K562 (cell line): ENCODE measurements around the gene STK4. TPM values are rescaled to one million over a fixed set of nuclear protein-coding genes. Genes with fewer than 3 reads are reported as not detected.

Experiments used
- BCLAF1 ChIP-seq, 2 experiments: fragments of 450-650 bp in 1 of 2; IDR thresholded peaks; 2 replicates each; pipeline ENCODE4 v1.6.1; 2011 to 2017; ENCODE audit warnings: low read depth in 2 of 2, antibody characterized with exemption in 1 of 2, borderline replicate concordance in 1 of 2, low read length in 1 of 2, mild to moderate bottlenecking in 1 of 2, mixed read lengths in 1 of 2; ENCODE audit not compliant: control insufficient read depth in 1 of 2
- FOXK2 ChIP-seq, 2 experiments: fragments of 450-650 bp; IDR thresholded peaks in 1 of 2; conservative IDR thresholded peaks in 1 of 2; 2 replicates each; pipeline ENCODE4 v1.6.1; 2016; ENCODE audit warnings: low read depth in 2 of 2, mild to moderate bottlenecking in 1 of 2
- MCM7 ChIP-seq, 2 experiments: fragments of 450-650 bp; IDR thresholded peaks; 2 replicates each; pipeline ENCODE4 v1.6.1; 2016 to 2018
- PTBP1 ChIP-seq: fragments of 200-400 bp; formaldehyde crosslinking; IDR thresholded peaks from 2 replicates; pipeline ENCODE4 v1.6.1; 2017; ENCODE audit warnings: low read depth, low read length
- TARDBP ChIP-seq: fragments of 450-650 bp; IDR thresholded peaks from 2 replicates; pipeline ENCODE4 v1.6.1; 2016
- ZNF253 ChIP-seq: fragments of 250-450 bp; sonication (Bioruptor Pico); conservative IDR thresholded peaks from 2 replicates; pipeline ENCODE4 v1.6.1; 2021; ENCODE audit warnings: mild to moderate bottlenecking
- ZNF395 ChIP-seq: fragments of 200-800 bp; sonication (Bioruptor generic); IDR thresholded peaks from 2 replicates; pipeline ENCODE4 v1.6.1; 2017; ENCODE audit warnings: missing genetic modification characterization, missing compliant biosample characterization
- polyA plus RNA-seq, 8 experiments: library from polyadenylated mRNA; depleted of rRNA in 4 of 8; stranded (reverse) in 5 of 8; unstranded in 3 of 8; fragments of >200 nt; fragmentation: Nextera tagmentation in 2 of 8; fragmentation: Illumina TruSeq in 1 of 8; extraction: Ambion mirVana in 2 of 8; extraction: Trizol in 1 of 8; gene quantifications; 2 replicates each; pipeline versions ENCODE4 v1.2.1 to v1.2.3, GENCODE V29; 2011 to 2014; ENCODE audit warnings: inconsistent platforms in 1 of 8, missing spikeins in 1 of 8
- total RNA-seq, 7 experiments: library from RNA; depleted of rRNA in 6 of 7; stranded (reverse); fragments of >200 nt in 6 of 7; fragmentation: Illumina TruSeq in 2 of 7; extraction: Trizol in 2 of 7; gene quantifications; 2 replicates each; pipeline versions ENCODE4 v1.2.1 to v1.2.3, GENCODE V29; 2011 to 2021; ENCODE audit warnings: low replicate concordance in 1 of 7

Gene STK4
- total and polyA plus RNA-seq, 9 of the 15 experiments (the other 6 are each of a cell fraction or from before 2014, with no cell fraction given): 11.9 to 30.6 (median 22.2) TPM

GRCh38 chr20:45047581-45048119, 81.3 kb downstream of the STK4 start (continued):
- TF ChIP-seq PTBP1: no peak
- no peak for TF ChIP-seq TARDBP
- TF ChIP-seq BCLAF1 (IDR thresholded peaks at IDR 0.05; ENCODE audit: borderline replicate concordance in 1 of 2, control insufficient read depth in 1 of 2, low read depth in 2 of 2, low read length in 1 of 2): no peak
- no peak for TF ChIP-seq FOXK2 (conservative IDR thresholded peaks at IDR 0.05 in 1 of 2, IDR thresholded peaks at IDR 0.05 in 1 of 2; ENCODE audit: low read depth in 2 of 2)
- TF ChIP-seq ZNF253 (CRISPR knock-in tag): no peak
- TF ChIP-seq MCM7 (IDR thresholded peaks at IDR 0.05): no peak
- no peak for TF ChIP-seq ZNF395
- TF ChIP-seq, all 486 proteins: peak for 0
